Stimulated activated CD8-positive, alpha-beta memory T cell treated with anti-CD3 and anti-CD28 coated beads, Interleukin-7, amount 100 ng/mL, for 1 hour (primary cell): Measurements from ENCODE around the gene CCER1.

Source experiments
- DNase-seq, 2 donors: peaks; one replicate each; pipeline ENCODE4 v3.0.0-alpha.2; 2020; ENCODE audit warnings: low read depth in 2 of 2

The CCER1 gene

GRCh38 chr12:90921536-90921935 is 33.4 kb downstream of the CCER1 start:
- no peak for DNase-seq

- no peak for DNase-seq
These were observed 34.8 kb downstream of the CCER1 start for GRCh38 chr12:90920222-90920621.

GRCh38 chr12:90917431-90917830 is 37.5 kb downstream of the CCER1 start:
- DNase-seq = no peak

DNA sequence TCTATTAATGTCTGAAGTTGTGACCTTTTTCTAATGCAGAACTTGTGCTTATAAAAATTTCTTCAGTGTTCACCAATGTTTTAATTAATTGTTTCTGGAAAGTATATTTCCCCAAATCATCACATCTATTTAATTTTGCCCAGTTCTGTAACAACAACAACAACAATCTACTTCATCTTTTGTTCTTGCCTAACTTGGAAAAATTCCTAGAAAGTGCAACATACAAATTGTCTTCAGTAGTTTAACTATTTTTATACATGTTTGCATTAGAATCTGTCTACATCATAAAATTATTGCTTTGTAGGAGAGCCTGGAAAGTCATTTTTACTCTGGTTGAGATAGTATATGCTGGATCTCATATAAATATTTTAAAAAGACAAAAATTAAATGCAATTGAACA is 38.5 kb downstream of the CCER1 start:
- no peak for DNase-seq

DNA sequence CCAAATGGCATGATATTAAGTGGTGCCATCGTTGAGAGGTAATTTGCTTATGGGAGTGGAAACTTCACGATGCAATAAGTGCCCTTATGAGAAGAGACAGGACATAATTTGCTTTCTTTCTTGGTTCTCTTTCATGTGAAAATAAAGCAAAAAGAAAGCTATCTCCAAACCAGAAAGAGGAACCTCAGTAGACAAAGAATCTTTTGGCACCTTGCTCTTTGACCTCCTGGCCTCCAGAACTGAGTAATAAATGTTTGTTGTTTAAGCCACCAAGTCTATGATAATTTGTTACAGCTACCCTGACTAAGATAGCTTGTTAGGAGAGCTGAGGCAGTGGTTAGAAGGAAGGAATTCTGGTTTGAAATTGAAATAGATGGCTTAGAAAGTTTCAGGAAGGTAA is 39.6 kb downstream of the CCER1 start:
- DNase-seq = no peak

- no peak for DNase-seq
These were observed 44.0 kb downstream of the CCER1 start for GRCh38 chr12:90910958-90911357.

GRCh38 chr12:90909069-90909770 is 45.8 kb downstream of the CCER1 start:
- DNase-seq = no peak

GRCh38 chr12:90908465-90908864 is 46.5 kb downstream of the CCER1 start:
- DNase-seq = no peak

DNA sequence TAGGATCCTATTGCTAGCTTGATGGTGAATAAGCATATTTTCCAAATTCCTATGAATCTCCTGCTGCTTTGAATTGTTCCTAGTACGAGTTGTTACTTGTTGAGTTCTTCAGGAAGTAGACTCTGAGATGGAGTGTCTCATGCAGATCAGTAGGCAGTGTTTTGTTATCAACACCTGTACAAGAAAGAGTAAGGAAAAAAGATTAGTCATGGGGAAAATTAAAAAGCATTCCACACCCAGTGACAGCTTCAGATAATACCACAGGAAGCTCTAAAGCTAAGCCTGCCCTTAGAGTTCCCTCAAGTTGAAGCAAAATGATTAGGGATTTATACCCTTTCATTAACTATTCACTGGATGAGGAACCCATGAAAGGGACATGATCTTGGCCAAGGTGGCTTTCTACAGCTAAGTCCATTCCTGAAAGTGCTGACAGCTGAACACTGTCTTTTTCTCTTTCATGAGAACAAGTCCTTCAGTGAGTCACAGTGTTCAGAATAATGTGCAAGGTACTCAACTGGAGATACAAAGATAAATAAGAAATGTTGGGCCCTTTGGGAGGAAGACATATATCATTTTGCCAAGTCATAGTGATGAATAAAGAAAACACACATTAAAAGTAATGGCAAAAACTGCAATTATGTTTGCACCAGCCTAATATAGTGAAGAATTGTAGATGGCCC is 49.1 kb downstream of the CCER1 start:
- no peak for DNase-seq

DNA sequence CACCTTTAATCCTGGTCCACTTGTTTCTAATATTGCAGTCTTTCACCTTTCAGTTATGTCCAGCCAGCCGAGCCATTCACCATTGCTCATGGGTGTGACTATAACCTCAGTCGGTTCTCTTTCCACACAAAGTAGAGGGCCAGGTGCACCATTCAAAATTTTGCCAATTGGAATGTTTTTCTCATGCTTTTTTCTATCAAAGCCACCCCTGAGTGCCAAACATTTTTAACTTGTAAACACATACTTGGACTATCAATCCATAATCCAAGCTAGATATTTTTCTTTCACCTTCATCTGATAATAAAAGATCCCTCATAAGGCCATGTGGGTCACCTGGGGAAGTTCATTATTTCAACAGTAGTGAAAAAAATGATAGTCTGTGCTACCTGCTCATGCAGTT is 52.4 kb downstream of the CCER1 start:
- no peak for DNase-seq
